Trophoblast cell (in vitro differentiated cells and primary cell): Measurements from ENCODE around the gene THADA.
A peak's percentile ranks its signal among the peaks of the same experiment; 100 is the strongest.

Source experiments
- DNase-seq, 2 donors: peaks; one replicate each; pipeline ENCODE4 v3.0.0-alpha.2; 2016
- H2AFZ ChIP-seq: 2 replicates; pipeline ENCODE4 v1.6.1; 2013; ENCODE audit warnings: low read length, moderate library complexity, mild to moderate bottlenecking; ENCODE audit not compliant: insufficient read depth, poor library complexity
- H2AK5ac ChIP-seq: 2 replicates; pipeline ENCODE4 v1.6.1; 2013; ENCODE audit warnings: mild to moderate bottlenecking, low read length
- H2BK120ac ChIP-seq: 2 replicates; pipeline ENCODE4 v1.6.1; 2013; ENCODE audit warnings: low read length, mild to moderate bottlenecking, moderate library complexity; ENCODE audit not compliant: insufficient read depth, poor library complexity
- H2BK12ac ChIP-seq: 2 replicates; pipeline ENCODE4 v1.6.1; 2013; ENCODE audit warnings: mild to moderate bottlenecking, low read length, moderate library complexity
- H2BK5ac ChIP-seq: 2 replicates; pipeline ENCODE4 v1.6.1; 2013; ENCODE audit warnings: low read length, low read depth, moderate library complexity, mild to moderate bottlenecking; ENCODE audit not compliant: poor library complexity
- H3K14ac ChIP-seq: 2 replicates; pipeline ENCODE4 v1.6.1; 2013; ENCODE audit warnings: mild to moderate bottlenecking, low read length
- H3K18ac ChIP-seq: 2 replicates; pipeline ENCODE4 v1.6.1; 2013; ENCODE audit warnings: mild to moderate bottlenecking, low read length
- H3K23ac ChIP-seq: 2 replicates; pipeline ENCODE4 v1.6.1; 2013; ENCODE audit warnings: low read length
- H3K27ac ChIP-seq: 2 replicates; pipeline ENCODE4 v1.5.1; 2013; ENCODE audit warnings: low read depth, mild to moderate bottlenecking, inconsistent platforms, low read length, moderate library complexity
- H3K27me3 ChIP-seq: 2 replicates; pipeline ENCODE4 v1.6.1; 2013; ENCODE audit warnings: inconsistent platforms, mild to moderate bottlenecking, low read length, moderate library complexity; ENCODE audit not compliant: insufficient read depth
- H3K36me3 ChIP-seq, 2 experiments: 1 replicate in 1 of 2; 2 replicates in 1 of 2; pipeline ENCODE4 v1.6.1; 2013; ENCODE audit warnings: low read length in 2 of 2, mild to moderate bottlenecking in 2 of 2, moderate library complexity in 1 of 2; ENCODE audit not compliant: insufficient read depth in 2 of 2, control insufficient read depth in 1 of 2
- H3K4ac ChIP-seq: 2 replicates; pipeline ENCODE4 v1.6.1; 2013; ENCODE audit warnings: low read depth, mild to moderate bottlenecking, low read length, moderate library complexity
- H3K4me1 ChIP-seq, 2 experiments: 1 replicate in 1 of 2; 2 replicates in 1 of 2; pipeline ENCODE4 v1.6.1; 2013; ENCODE audit warnings: low read length in 2 of 2, mild to moderate bottlenecking in 2 of 2, moderate library complexity in 1 of 2; ENCODE audit not compliant: insufficient read depth in 2 of 2, control insufficient read depth in 1 of 2
- H3K4me2 ChIP-seq: 2 replicates; pipeline ENCODE4 v1.6.1; 2013; ENCODE audit warnings: inconsistent platforms, mild to moderate bottlenecking, low read length, moderate library complexity
- H3K4me3 ChIP-seq: 2 replicates; pipeline ENCODE4 v1.5.1; 2013; ENCODE audit warnings: mild to moderate bottlenecking, low read depth, low read length, inconsistent platforms
- H3K79me1 ChIP-seq: one replicate; pipeline ENCODE4 v1.6.1; 2013; ENCODE audit warnings: low read length
- H3K79me2 ChIP-seq: 2 replicates; pipeline ENCODE4 v1.6.1; 2013; ENCODE audit warnings: low read length, mild to moderate bottlenecking; ENCODE audit not compliant: control insufficient read depth, insufficient read depth, poor library complexity
- H3K9ac ChIP-seq: 2 replicates; pipeline ENCODE4 v1.6.1; 2013; ENCODE audit warnings: mild to moderate bottlenecking, low read length
- H3K9me3 ChIP-seq: 2 replicates; pipeline ENCODE4 v1.6.1; 2013; ENCODE audit warnings: low read depth, mild to moderate bottlenecking, control low read depth, inconsistent platforms, low read length; ENCODE audit not compliant: insufficient read depth
- H4K12ac ChIP-seq: 2 replicates; pipeline ENCODE4 v1.6.1; 2013; ENCODE audit warnings: low read depth, mild to moderate bottlenecking, low read length, moderate library complexity
- H4K8ac ChIP-seq: 2 replicates; pipeline ENCODE4 v1.6.1; 2013; ENCODE audit warnings: low read depth, mild to moderate bottlenecking, low read length, moderate library complexity
- H4K91ac ChIP-seq: one replicate; pipeline ENCODE4 v1.6.1; 2013; ENCODE audit warnings: low read depth, mild to moderate bottlenecking, low read length, moderate library complexity
- WGBS: extraction: QIAGEN DNeasy Blood & Tissue Kit; methylation state at CpG from one replicate; pipeline ENCODE4 v1.1.7; 2013; ENCODE audit warnings: missing lambda C conversion rate; ENCODE audit not compliant: insufficient read length, insufficient coverage; ENCODE audit errors: extremely low coverage; 5-methylcytosine and 5-hydroxymethylcytosine counted together

The THADA gene

GRCh38 chr2:43478412-43479086 is 117.3 kb downstream of the THADA start:
- H3K79me1 ChIP-seq = no peaks in the 10 kb centered on the region
- DNase-seq = peak in 1 of 2 donors; percentile 80
- H2BK5ac ChIP-seq = no peak overlapping the region

GRCh38 chr2:43475922-43476321 is 119.9 kb downstream of the THADA start:
- no peak overlapping the region for H4K91ac ChIP-seq
- no peak overlapping the region for H2BK12ac ChIP-seq
- no peaks in the 10 kb centered on the region for H3K79me1 ChIP-seq
- H2AK5ac ChIP-seq = peak overlapping the region; percentile 59
- peaks cover 0 to 2% of the 10 kb centered on the region in 2 experiments for H3K36me3 ChIP-seq
- no peak overlapping the region for H4K8ac ChIP-seq
- no peak overlapping the region for H3K14ac ChIP-seq
- H4K12ac ChIP-seq = no peak overlapping the region
- H3K9ac ChIP-seq = no peak overlapping the region
- H3K4me2 ChIP-seq = no peak overlapping the region
- H2BK120ac ChIP-seq = no peak overlapping the region
- H3K4me3 ChIP-seq = no peak overlapping the region
- no peak overlapping the region for H3K27ac ChIP-seq
- no peaks in the 10 kb centered on the region for H3K4me1 ChIP-seq
- H2AFZ ChIP-seq = no peak overlapping the region
- no CpG with 5 or more reads among the region's 2 CpGs for WGBS
- no peak for DNase-seq
- no peak overlapping the region for H3K23ac ChIP-seq
- no peaks in the 10 kb centered on the region for H3K27me3 ChIP-seq
- no peaks in the 10 kb centered on the region for H3K79me2 ChIP-seq
- no peak overlapping the region for H3K4ac ChIP-seq
- H3K9me3 ChIP-seq = no peaks in the 10 kb centered on the region
- no peak overlapping the region for H3K18ac ChIP-seq
- no peak overlapping the region for H2BK5ac ChIP-seq

More at GRCh38 chr2:43478412-43479086, 117.3 kb downstream of the THADA start:
- Histone ChIP-seq H3K9me3 (no peaks in the 10 kb centered on the region), H4K12ac (no peak overlapping the region), H3K36me3 (peaks cover 0 to 2% of the 10 kb centered on the region in 2 experiments), H3K23ac (no peak overlapping the region), H4K91ac (no peak overlapping the region), H3K9ac (no peak overlapping the region), H3K4me3 (no peak overlapping the region), H3K4me2 (no peak overlapping the region), H3K79me2 (no peaks in the 10 kb centered on the region), H2BK12ac (no peak overlapping the region), H2BK120ac (no peak overlapping the region), H2AFZ (no peak overlapping the region), H4K8ac (no peak overlapping the region), H3K4ac (no peak overlapping the region), H3K18ac (no peak overlapping the region), H3K27ac (no peak overlapping the region), H3K27me3 (no peaks in the 10 kb centered on the region), H2AK5ac (no peak overlapping the region), H3K4me1 (no peaks in the 10 kb centered on the region), H3K14ac (no peak overlapping the region)
- no CpG with 5 or more reads among the region's 3 CpGs for WGBS

- Histone ChIP-seq H3K4me2 (no peak overlapping the region), H4K91ac (no peak overlapping the region), H3K27me3 (no peaks in the 10 kb centered on the region), H3K23ac (no peak overlapping the region), H3K4ac (peak overlapping the region; percentile 21), H2BK120ac (no peak overlapping the region), H3K79me1 (no peaks in the 10 kb centered on the region), H3K36me3 (peaks cover 0 to 2% of the 10 kb centered on the region in 2 experiments), H2BK5ac (no peak overlapping the region), H3K4me1 (no peaks in the 10 kb centered on the region), H2BK12ac (no peak overlapping the region), H3K18ac (no peak overlapping the region), H3K14ac (no peak overlapping the region), H3K27ac (no peak overlapping the region), H2AFZ (peak overlapping the region; percentile 54), H4K8ac (no peak overlapping the region), H2AK5ac (peak overlapping the region; percentile 53), H3K9me3 (no peaks in the 10 kb centered on the region), H4K12ac (no peak overlapping the region), H3K4me3 (no peak overlapping the region), H3K79me2 (no peaks in the 10 kb centered on the region), H3K9ac (no peak overlapping the region)
- no CpG with 5 or more reads among the region's 10 CpGs for WGBS
- DNase-seq = no peak
Observed at GRCh38 chr2:43475137-43475846, 120.5 kb downstream of the THADA start.

GRCh38 chr2:43474273-43474672 is 121.6 kb downstream of the THADA start:
- Histone ChIP-seq H3K27ac (no peak overlapping the region), H3K14ac (no peak overlapping the region), H3K23ac (no peak overlapping the region), H2AFZ (no peak overlapping the region), H3K79me1 (peaks cover 3% of the 10 kb centered on the region), H4K91ac (no peak overlapping the region), H4K12ac (no peak overlapping the region), H3K79me2 (no peaks in the 10 kb centered on the region), H3K9ac (no peak overlapping the region), H3K27me3 (no peaks in the 10 kb centered on the region), H3K4me1 (peaks cover 3% of the 10 kb centered on the region in 2 experiments), H3K4me2 (no peak overlapping the region), H3K4me3 (no peak overlapping the region), H4K8ac (no peak overlapping the region), H3K36me3 (peaks cover 0 to 2% of the 10 kb centered on the region in 2 experiments), H2BK12ac (no peak overlapping the region), H2BK5ac (no peak overlapping the region), H2AK5ac (no peak overlapping the region), H3K18ac (no peak overlapping the region), H3K9me3 (no peaks in the 10 kb centered on the region), H3K4ac (no peak overlapping the region), H2BK120ac (no peak overlapping the region)
- WGBS = no CpG with 5 or more reads among the region's 5 CpGs
- no peak for DNase-seq
